Hepatocyte (in vitro differentiated cells): ENCODE measurements around the gene KPNA2.

ENCODE experiments used
- EZH2 ChIP-seq: fragments of 200-600 bp; sonication (generic); IDR thresholded peaks from 2 replicates; pipeline ENCODE4 v1.6.1; 2016; ENCODE audit warnings: antibody characterized with exemption, mild to moderate bottlenecking, borderline replicate concordance
- EZH2phosphoT487 ChIP-seq: fragments of 200-600 bp; sonication (generic); IDR thresholded peaks from one replicate; pipeline ENCODE4 v1.6.1; 2018; ENCODE audit warnings: antibody characterized with exemption, mild to moderate bottlenecking, low read depth, moderate library complexity; ENCODE audit not compliant: unreplicated experiment, severe bottlenecking
- TF ChIP-seq, protein P1 (sequence below): fragments of 200-600 bp; sonication (generic); IDR thresholded peaks from 2 replicates; pipeline ENCODE4 v1.5.1; 2016; ENCODE audit warnings: antibody characterized with exemption, mild to moderate bottlenecking; ENCODE audit not compliant: poor library complexity

DNA sequence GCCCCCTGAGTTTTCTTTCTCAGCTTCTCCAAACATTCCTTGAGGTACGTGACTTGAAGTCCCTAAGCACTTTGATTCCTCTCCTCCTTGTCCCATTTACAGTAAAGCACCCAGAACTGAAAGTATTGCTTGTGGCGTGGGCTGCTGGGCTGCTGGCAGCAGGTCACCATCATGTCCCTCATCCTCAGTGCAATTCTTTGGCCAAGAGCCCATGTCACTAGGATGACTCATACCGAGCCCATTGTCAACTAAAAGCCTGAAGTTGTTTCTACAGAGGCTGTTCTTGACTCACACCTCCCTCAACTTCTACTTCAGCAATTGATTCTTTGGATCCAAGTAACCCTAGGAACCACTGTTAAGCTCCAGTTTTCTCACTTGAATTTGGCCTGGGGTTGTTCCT, 54.3 kb downstream of the KPNA2 start:
- TF ChIP-seq, protein P1, sequence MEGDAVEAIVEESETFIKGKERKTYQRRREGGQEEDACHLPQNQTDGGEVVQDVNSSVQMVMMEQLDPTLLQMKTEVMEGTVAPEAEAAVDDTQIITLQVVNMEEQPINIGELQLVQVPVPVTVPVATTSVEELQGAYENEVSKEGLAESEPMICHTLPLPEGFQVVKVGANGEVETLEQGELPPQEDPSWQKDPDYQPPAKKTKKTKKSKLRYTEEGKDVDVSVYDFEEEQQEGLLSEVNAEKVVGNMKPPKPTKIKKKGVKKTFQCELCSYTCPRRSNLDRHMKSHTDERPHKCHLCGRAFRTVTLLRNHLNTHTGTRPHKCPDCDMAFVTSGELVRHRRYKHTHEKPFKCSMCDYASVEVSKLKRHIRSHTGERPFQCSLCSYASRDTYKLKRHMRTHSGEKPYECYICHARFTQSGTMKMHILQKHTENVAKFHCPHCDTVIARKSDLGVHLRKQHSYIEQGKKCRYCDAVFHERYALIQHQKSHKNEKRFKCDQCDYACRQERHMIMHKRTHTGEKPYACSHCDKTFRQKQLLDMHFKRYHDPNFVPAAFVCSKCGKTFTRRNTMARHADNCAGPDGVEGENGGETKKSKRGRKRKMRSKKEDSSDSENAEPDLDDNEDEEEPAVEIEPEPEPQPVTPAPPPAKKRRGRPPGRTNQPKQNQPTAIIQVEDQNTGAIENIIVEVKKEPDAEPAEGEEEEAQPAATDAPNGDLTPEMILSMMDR = no peak
- TF ChIP-seq EZH2 (no peak), EZH2phosphoT487 (no peak)
